Hepatic stellate cell (primary cell): ENCODE results near the gene CDKN2AIP.

Experiments used
- DNase-seq: peaks from one replicate; pipeline ENCODE4 v3.0.0; 2011; ENCODE audit warnings: low spot score

Gene CDKN2AIP

GRCh38 chr4:183444214-183445096, at the start of gene CDKN2AIP:
Gene CDKN2AIP, plus strand, starts transcription at chr4:183444636. Its CDS starts 162 bp downstream, at chr4:183444798.
- peak; percentile 89 for DNase-seq

- no peak for DNase-seq
Measured at GRCh38 chr4:183395395-183395794, 49.0 kb upstream of the CDKN2AIP start.

GRCh38 chr4:183396227-183396637, 48.2 kb upstream of the CDKN2AIP start:
- DNase-seq = no peak

GRCh38 chr4:183397741-183398297, 46.6 kb upstream of the CDKN2AIP start:
- DNase-seq = no peak

- DNase-seq = peak; percentile 82
Measured at GRCh38 chr4:183398298-183399125, 45.9 kb upstream of the CDKN2AIP start.

GRCh38 chr4:183399126-183399522, 45.3 kb upstream of the CDKN2AIP start:
- DNase-seq = no peak

GRCh38 chr4:183399616-183400015, 44.8 kb upstream of the CDKN2AIP start:
- no peak for DNase-seq

GRCh38 chr4:183400035-183400434, 44.4 kb upstream of the CDKN2AIP start:
- DNase-seq = no peak

- no peak for DNase-seq
Measured at GRCh38 chr4:183401473-183401872, 43.0 kb upstream of the CDKN2AIP start.

GRCh38 chr4:183402771-183403170, 41.7 kb upstream of the CDKN2AIP start:
- no peak for DNase-seq

GRCh38 chr4:183403486-183403885, 41.0 kb upstream of the CDKN2AIP start:
- DNase-seq = no peak

- no peak for DNase-seq
Measured at GRCh38 chr4:183403961-183404360, 40.5 kb upstream of the CDKN2AIP start.

- no peak for DNase-seq
Measured at GRCh38 chr4:183405303-183405702, 39.1 kb upstream of the CDKN2AIP start.

- peak; percentile 80 for DNase-seq
Measured at GRCh38 chr4:183407128-183407585, 37.3 kb upstream of the CDKN2AIP start.

- DNase-seq = no peak
Measured at GRCh38 chr4:183407635-183408464, 36.6 kb upstream of the CDKN2AIP start.

- DNase-seq = no peak
Measured at GRCh38 chr4:183408796-183409195, 35.6 kb upstream of the CDKN2AIP start.

- no peak for DNase-seq
Measured at GRCh38 chr4:183409483-183409882, 35.0 kb upstream of the CDKN2AIP start.

- DNase-seq = no peak
Measured at GRCh38 chr4:183409934-183410333, 34.5 kb upstream of the CDKN2AIP start.

- no peak for DNase-seq
Measured at GRCh38 chr4:183411291-183411861, 33.1 kb upstream of the CDKN2AIP start.

GRCh38 chr4:183412821-183413220, 31.6 kb upstream of the CDKN2AIP start:
- DNase-seq = no peak
